ENCODE measurements around the gene SLC12A8. TPM values are rescaled to one million over a fixed set of nuclear protein-coding genes. Genes with fewer than 3 reads are reported as not detected.

The SLC12A8 gene
- total RNA-seq, 1 donor from 2014 or later = 2.2 TPM

DNA sequence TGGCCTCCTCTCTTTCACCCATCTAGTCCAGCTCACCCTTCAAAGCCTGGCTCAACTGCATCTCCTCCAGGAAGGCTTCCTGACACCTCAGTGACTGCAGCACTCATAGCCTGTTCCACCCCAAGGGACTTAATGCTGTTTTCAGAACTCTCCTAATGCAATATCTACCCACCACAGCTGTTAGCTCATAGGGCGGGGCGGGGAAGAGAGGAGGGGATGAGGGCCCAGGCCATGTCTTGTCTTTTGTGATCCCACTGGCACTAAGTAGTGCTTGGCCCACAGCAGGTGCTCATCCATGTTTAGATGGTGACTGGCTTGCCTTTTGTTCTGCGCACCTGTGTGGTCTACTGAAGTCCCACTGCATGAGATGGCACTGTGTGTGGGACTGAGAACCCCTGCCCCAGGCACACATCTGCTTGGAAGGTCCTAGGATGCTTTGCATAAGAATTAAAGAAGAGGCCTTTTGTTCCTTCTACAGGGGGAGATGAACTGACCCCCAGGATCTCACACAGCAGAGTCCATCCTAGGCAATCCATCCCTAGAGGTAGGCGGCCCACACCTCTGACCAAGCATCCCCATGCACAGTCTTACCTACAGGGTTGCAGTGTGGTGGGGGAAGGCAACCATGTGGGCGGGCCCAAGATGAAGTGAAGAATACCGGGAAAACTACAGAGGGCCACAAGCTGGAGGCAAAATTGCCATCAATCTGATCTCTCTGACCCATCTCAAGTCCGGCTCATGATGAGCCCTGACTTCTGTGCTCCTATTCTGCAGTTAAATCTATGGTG is 23.0 kb downstream of the SLC12A8 start:
- Histone ChIP-seq H3K27ac (no peak overlapping the region), H3K27me3 (no peaks in the 10 kb centered on the region), H3K79me2 (ENCODE audit: low read depth) (no peaks in the 10 kb centered on the region), H3K4me1 (peaks cover 22% of the 10 kb centered on the region), H3F3A (ENCODE audit: low read depth) (peaks cover 22% of the 10 kb centered on the region), H3K36me3 (no peaks in the 10 kb centered on the region), H3K9me3 (ENCODE audit: low read depth) (no peaks in the 10 kb centered on the region), H3K9ac (no peak overlapping the region), H3K4me3 (no peak overlapping the region), H2AFZ (replicated peaks) (no peak overlapping the region), H3K4me2 (no peak overlapping the region), H4K20me1 (ENCODE audit: low read depth) (no peaks in the 10 kb centered on the region)
- Mint-ChIP-seq H3K4me1 (peaks cover 28% of the 10 kb centered on the region), H3K27ac (no peak overlapping the region), H3K27me3 (ENCODE audit: insufficient read depth, low read depth) (peaks cover 5% of the 10 kb centered on the region), H3K36me3 (no peaks in the 10 kb centered on the region), H3K4me3 (no peak overlapping the region), H3K9me3 (no peaks in the 10 kb centered on the region)
- no peak for TF ChIP-seq EZH2 (IDR thresholded peaks at IDR 0.05)
- TF ChIP-seq, protein P1, sequence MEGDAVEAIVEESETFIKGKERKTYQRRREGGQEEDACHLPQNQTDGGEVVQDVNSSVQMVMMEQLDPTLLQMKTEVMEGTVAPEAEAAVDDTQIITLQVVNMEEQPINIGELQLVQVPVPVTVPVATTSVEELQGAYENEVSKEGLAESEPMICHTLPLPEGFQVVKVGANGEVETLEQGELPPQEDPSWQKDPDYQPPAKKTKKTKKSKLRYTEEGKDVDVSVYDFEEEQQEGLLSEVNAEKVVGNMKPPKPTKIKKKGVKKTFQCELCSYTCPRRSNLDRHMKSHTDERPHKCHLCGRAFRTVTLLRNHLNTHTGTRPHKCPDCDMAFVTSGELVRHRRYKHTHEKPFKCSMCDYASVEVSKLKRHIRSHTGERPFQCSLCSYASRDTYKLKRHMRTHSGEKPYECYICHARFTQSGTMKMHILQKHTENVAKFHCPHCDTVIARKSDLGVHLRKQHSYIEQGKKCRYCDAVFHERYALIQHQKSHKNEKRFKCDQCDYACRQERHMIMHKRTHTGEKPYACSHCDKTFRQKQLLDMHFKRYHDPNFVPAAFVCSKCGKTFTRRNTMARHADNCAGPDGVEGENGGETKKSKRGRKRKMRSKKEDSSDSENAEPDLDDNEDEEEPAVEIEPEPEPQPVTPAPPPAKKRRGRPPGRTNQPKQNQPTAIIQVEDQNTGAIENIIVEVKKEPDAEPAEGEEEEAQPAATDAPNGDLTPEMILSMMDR (IDR thresholded peaks at IDR 0.05) = no peak
- TF ChIP-seq EZH2phosphoT487 (IDR thresholded peaks at IDR 0.05) = no peak
- no peak for DNase-seq (ENCODE audit: low spot score)

DNA sequence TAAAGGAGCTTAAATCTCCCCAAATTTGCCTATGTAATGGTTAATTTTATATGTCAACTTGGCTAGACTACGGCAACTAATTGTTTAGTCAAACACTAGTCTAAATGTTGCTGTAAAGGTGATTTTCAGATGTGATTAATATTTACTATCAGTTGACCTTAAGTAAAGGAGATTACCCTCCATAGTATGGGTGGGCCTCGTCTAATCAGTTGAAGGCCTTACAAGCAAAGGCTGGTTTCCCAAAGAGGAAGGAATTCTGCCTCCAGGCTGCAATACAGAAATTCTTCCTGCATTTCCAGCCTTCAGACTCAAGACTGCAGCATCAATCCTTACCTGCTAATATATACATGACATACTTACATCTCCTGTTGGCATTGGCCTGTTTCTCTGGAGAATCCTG is 23.6 kb downstream of the SLC12A8 start:
- Histone ChIP-seq H3K36me3 (no peaks in the 10 kb centered on the region), H3K79me2 (ENCODE audit: low read depth) (no peaks in the 10 kb centered on the region), H3K9ac (no peak overlapping the region), H3K4me1 (peaks cover 22% of the 10 kb centered on the region), H3K27me3 (no peaks in the 10 kb centered on the region), H3F3A (ENCODE audit: low read depth) (peaks cover 22% of the 10 kb centered on the region), H3K4me2 (no peak overlapping the region), H2AFZ (replicated peaks) (no peak overlapping the region), H3K9me3 (ENCODE audit: low read depth) (no peaks in the 10 kb centered on the region), H4K20me1 (ENCODE audit: low read depth) (no peaks in the 10 kb centered on the region), H3K4me3 (no peak overlapping the region), H3K27ac (no peak overlapping the region)
- TF ChIP-seq EZH2phosphoT487 (IDR thresholded peaks at IDR 0.05) (no peak), EZH2 (IDR thresholded peaks at IDR 0.05) (no peak)
- TF ChIP-seq, protein P1 (IDR thresholded peaks at IDR 0.05) = no peak
- Mint-ChIP-seq H3K27ac (no peak overlapping the region), H3K4me3 (no peak overlapping the region), H3K4me1 (peaks cover 28% of the 10 kb centered on the region), H3K27me3 (ENCODE audit: insufficient read depth, low read depth) (peaks cover 5% of the 10 kb centered on the region), H3K9me3 (no peaks in the 10 kb centered on the region), H3K36me3 (no peaks in the 10 kb centered on the region)
- DNase-seq (ENCODE audit: low spot score) = no peak

DNA sequence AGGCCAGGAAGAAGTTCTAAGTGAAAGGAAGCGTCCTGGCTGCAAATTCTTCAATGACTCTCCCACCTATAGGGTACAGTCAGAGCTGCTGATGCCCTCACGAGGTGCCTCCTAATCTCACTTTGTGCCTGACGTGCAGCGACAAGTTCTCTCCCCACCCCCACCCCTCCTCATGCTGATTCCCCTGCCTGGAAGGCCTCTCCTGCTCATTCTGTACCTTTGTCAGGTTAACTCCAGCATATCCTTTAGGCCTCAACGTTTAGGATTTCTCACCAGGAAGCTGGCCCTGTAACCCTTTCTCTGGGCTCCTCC is 25.0 kb downstream of the SLC12A8 start:
- H2AFZ ChIP-seq (replicated peaks) = no peak overlapping the region
- H3F3A ChIP-seq (ENCODE audit: low read depth) = peaks cover 29% of the 10 kb centered on the region
- TF ChIP-seq EZH2phosphoT487 (IDR thresholded peaks at IDR 0.05) = no peak
- TF ChIP-seq EZH2 (IDR thresholded peaks at IDR 0.05) = no peak
- TF ChIP-seq, protein P1 (IDR thresholded peaks at IDR 0.05) = no peak
- H3K27ac Mint-ChIP-seq = no peak overlapping the region
- peaks cover 5% of the 10 kb centered on the region for H3K27me3 Mint-ChIP-seq (ENCODE audit: insufficient read depth, low read depth)
- H3K36me3 Mint-ChIP-seq = no peaks in the 10 kb centered on the region
- no peaks in the 10 kb centered on the region for H3K9me3 ChIP-seq (ENCODE audit: low read depth)
- H3K9ac ChIP-seq = no peak overlapping the region
- peaks cover 22% of the 10 kb centered on the region for H3K4me1 ChIP-seq
- peaks cover 28% of the 10 kb centered on the region for H3K4me1 Mint-ChIP-seq
- H3K27ac ChIP-seq = no peak overlapping the region
- DNase-seq (ENCODE audit: low spot score) = no peak
- no peaks in the 10 kb centered on the region for H4K20me1 ChIP-seq (ENCODE audit: low read depth)
- no peaks in the 10 kb centered on the region for H3K79me2 ChIP-seq (ENCODE audit: low read depth)
- no peaks in the 10 kb centered on the region for H3K36me3 ChIP-seq
- no peaks in the 10 kb centered on the region for H3K27me3 ChIP-seq
- H3K9me3 Mint-ChIP-seq = no peaks in the 10 kb centered on the region
- H3K4me2 ChIP-seq = no peak overlapping the region
- H3K4me3 ChIP-seq = no peak overlapping the region
- H3K4me3 Mint-ChIP-seq = no peak overlapping the region
